Endothelial cell of umbilical vein (primary cell): ENCODE measurements around the gene MAPK6. TPM values are rescaled to one million over a fixed set of nuclear protein-coding genes. Genes with fewer than 3 reads are reported as not detected.
A peak's percentile ranks its signal among the peaks of the same experiment; 100 is the strongest.

ENCODE experiments used
- BruUV-seq: library from RNA; stranded (reverse); fragments of 400-500 nt; replicated peaks from 2 replicates; lab custom pipeline; 2021; lab: Mats Ljungman, UMichigan
- CTCF ChIA-PET: fragments of 300-600, 350-600 bp; sonication (Branson Sonifier 250); formaldehyde crosslinking; loops from one replicate; lab custom pipeline; 2021; ENCODE audit warnings: antibody characterized with exemption, inconsistent platforms; lab: Charles Lee
- POLR2A ChIA-PET: fragments of 300-600, 350-600 bp; sonication (Branson Sonifier 250); formaldehyde crosslinking; loops from one replicate; lab custom pipeline; 2021; ENCODE audit warnings: antibody characterized with exemption, inconsistent platforms; lab: Charles Lee
- DNase-seq: peaks from one replicate; pipeline ENCODE4 v3.0.0-alpha.2; 2011; ENCODE audit warnings: low read depth, low spot score
- FAIRE-seq: peaks from 2 replicates; lab custom pipeline; 2011; peaks lifted over from hg19 to GRCh38; lab: Jason Lieb, UNC
- H2AFZ ChIP-seq: 2 replicates; pipeline ENCODE4 v1.6.0; 2012; ENCODE audit warnings: low read depth, low read length, control low read depth, inconsistent platforms
- H3K27ac ChIP-seq: 2 replicates; pipeline ENCODE4 v1.5.1; 2011; ENCODE audit warnings: low read depth, mild to moderate bottlenecking, control low read depth, low read length, moderate library complexity; ENCODE audit not compliant: insufficient read depth
- H3K27me3 ChIP-seq, 2 experiments: 2 replicates each; pipeline versions ENCODE4 v1.6.0 to v1.6.1; 2011; ENCODE audit warnings: low read length in 2 of 2, mixed read lengths in 1 of 2; ENCODE audit not compliant: control insufficient read depth in 2 of 2, insufficient read depth in 2 of 2
- H3K36me3 ChIP-seq, 2 experiments: 2 replicates in 1 of 2; 3 replicates in 1 of 2; pipeline ENCODE4 v1.5.1; 2011; ENCODE audit warnings: low read length in 2 of 2, mild to moderate bottlenecking in 1 of 2, moderate library complexity in 1 of 2; ENCODE audit not compliant: control insufficient read depth in 2 of 2, insufficient read depth in 2 of 2; ENCODE audit errors: extremely low read depth in 1 of 2
- H3K4me1 ChIP-seq: 3 replicates; pipeline ENCODE4 v1.5.1; 2011; ENCODE audit warnings: mild to moderate bottlenecking, low read length; ENCODE audit not compliant: control insufficient read depth, insufficient read depth; ENCODE audit errors: extremely low read depth
- H3K4me2 ChIP-seq: 2 replicates; pipeline ENCODE4 v1.6.1; 2011; ENCODE audit warnings: low read length, control low read depth, mixed read lengths; ENCODE audit not compliant: insufficient read depth
- H3K4me3 ChIP-seq, 3 experiments: fragments of 200-600 bp in 1 of 3; sonication (generic), shearing (Covaris generic) in 1 of 3; replicated peaks in 1 of 3; 2 replicates each; pipeline ENCODE4 v1.5.1; 2011 to 2016; ENCODE audit warnings: control low read depth in 3 of 3, low read length in 3 of 3, mild to moderate bottlenecking in 2 of 3, inconsistent platforms in 1 of 3, low read depth in 1 of 3, moderate library complexity in 1 of 3; ENCODE audit not compliant: insufficient read depth in 1 of 3
- H3K79me2 ChIP-seq: 2 replicates; pipeline ENCODE4 v1.6.0; 2012; ENCODE audit warnings: low read length, inconsistent platforms; ENCODE audit not compliant: control insufficient read depth, insufficient read depth
- H3K9ac ChIP-seq: replicated peaks from 2 replicates; pipeline ENCODE3; 2011; ENCODE audit warnings: low read length, control low read depth; ENCODE audit not compliant: insufficient read depth; ENCODE audit errors: extremely low read depth
- H3K9me1 ChIP-seq: replicated peaks from 3 replicates; pipeline ENCODE4 v1.6.0; 2011; ENCODE audit warnings: mild to moderate bottlenecking, low read length; ENCODE audit not compliant: control insufficient read depth, insufficient read depth; ENCODE audit errors: extremely low read depth
- H3K9me3 ChIP-seq: replicated peaks from 2 replicates; pipeline ENCODE4 v1.5.1; 2012; ENCODE audit warnings: low read length, inconsistent platforms; ENCODE audit not compliant: control insufficient read depth, insufficient read depth
- H4K20me1 ChIP-seq: replicated peaks from 2 replicates; pipeline ENCODE3; 2011; ENCODE audit warnings: mild to moderate bottlenecking, low read length; ENCODE audit not compliant: control insufficient read depth, insufficient read depth; ENCODE audit errors: extremely low read depth
- CTCF ChIP-seq, 2 donors: IDR thresholded peaks; 1 replicate in 1 of 2; 2 replicates in 1 of 2; pipeline ENCODE4 v1.5.1; 2011; ENCODE audit warnings: low read length in 2 of 2, mild to moderate bottlenecking in 2 of 2, moderate library complexity in 2 of 2, control low read depth in 1 of 2, inconsistent platforms in 1 of 2, low read depth in 1 of 2; ENCODE audit not compliant: insufficient read depth in 1 of 2; ENCODE audit errors: extremely low read depth in 1 of 2
- EZH2 ChIP-seq: IDR thresholded peaks from 2 replicates; pipeline ENCODE4 v1.6.1; 2012; ENCODE audit warnings: borderline replicate concordance, low read depth, mild to moderate bottlenecking, moderate library complexity, low read length, inconsistent platforms; ENCODE audit not compliant: severe bottlenecking
- FOS ChIP-seq: IDR thresholded peaks from 2 replicates; pipeline ENCODE4 v1.6.1; 2011; ENCODE audit warnings: mild to moderate bottlenecking, low read length, moderate library complexity, borderline replicate concordance; ENCODE audit not compliant: insufficient read depth
- GATA2 ChIP-seq: IDR thresholded peaks from 2 replicates; pipeline ENCODE4 v1.7.0; 2011; ENCODE audit warnings: low read depth, mild to moderate bottlenecking, moderate library complexity, mixed read lengths, low read length; ENCODE audit not compliant: insufficient read length, insufficient read depth
- JUN ChIP-seq: IDR thresholded peaks from 2 replicates; pipeline ENCODE4 v1.6.1; 2011; ENCODE audit warnings: borderline replicate concordance, low read depth; ENCODE audit not compliant: insufficient read length, insufficient read depth
- MYC ChIP-seq: IDR thresholded peaks from one replicate; pipeline ENCODE4 v1.6.1; 2011; ENCODE audit warnings: mild to moderate bottlenecking, low read depth, low read length
- POLR2A ChIP-seq: IDR thresholded peaks from 2 replicates; pipeline ENCODE4 v1.6.1; 2012; ENCODE audit warnings: low read depth, mild to moderate bottlenecking, control low read depth, low read length
- POLR2AphosphoS5 ChIP-seq: IDR thresholded peaks from 2 replicates; pipeline ENCODE4 v1.6.1; 2012; ENCODE audit warnings: low read depth, mild to moderate bottlenecking, control low read depth, low read length, moderate library complexity; ENCODE audit not compliant: insufficient read depth
- dilution Hi-C: fragments of 300-500 bp; cut with MboI; formaldehyde crosslinking; loops from one replicate; pipeline ENCODE4 v1.15.0; 2019; ENCODE audit warnings: low sequenced_read_pairs; ENCODE audit not compliant: extremely low pct_ligation_motif_present
- intact Hi-C: fragments of 100-400 bp; cut with micrococcal nuclease; formaldehyde crosslinking; loops from one replicate; pipeline ENCODE4 v1.10.0; 2022
- polyA plus RNA-seq, 4 experiments: library from polyadenylated mRNA; depleted of rRNA in 3 of 4; stranded (reverse) in 3 of 4; unstranded in 1 of 4; fragments of >200 nt; gene quantifications; 2 replicates each; pipeline versions ENCODE4 v1.2.1 to v1.2.3, GENCODE V29; 2011 to 2012; ENCODE audit warnings: missing spikeins in 1 of 4
- total RNA-seq: library from RNA; stranded (reverse); gene quantifications from 2 replicates; pipeline ENCODE4 v1.2.3, GENCODE V29; 2021
- TF ChIP-seq, protein P1 (sequence below): IDR thresholded peaks from 2 replicates; pipeline ENCODE4 v1.6.1; 2011; ENCODE audit not compliant: insufficient read depth, insufficient read length

MAPK6 gene
- total and polyA plus RNA-seq, 2 donors (not counting 3 experiments of a cell fraction or from before 2014, with no cell fraction given) = 10.9 to 37.4 TPM

GRCh38 chr15:52019394-52020220 lies 588 bp downstream of the MAPK6 start:
- Histone ChIP-seq H3K27me3 (no peaks in the 10 kb centered on the region), H3K79me2 (peaks cover 46% of the 10 kb centered on the region), H2AFZ (peak overlapping the region; percentile 48), H3K27ac (peak overlapping the region; percentile 96), H3K36me3 (no peaks in the 10 kb centered on the region), H4K20me1 (no peaks in the 10 kb centered on the region), H3K9me1 (no peaks in the 10 kb centered on the region), H3K4me2 (peak overlapping the region; percentile 100), H3K4me3 (peak overlapping the region; percentile 73 to 99 (median 90)), H3K9ac (peak overlapping the region; percentile 99), H3K9me3 (no peaks in the 10 kb centered on the region), H3K4me1 (peaks cover 25% of the 10 kb centered on the region)
- dilution Hi-C loops (no loop called here), intact Hi-C loops (loop anchor here (1.0 to 2.0 kb wide), 6 partner anchors 13 to 121 kb away; no protein-coding TSS in a partner anchor)
- BruUV-seq = no TSS peak
- ChIA-PET POLR2A (interaction anchor here (1.1 to 1.4 kb wide), 2 partner anchors 12 to 38 kb away, joined by 3 to 4 read pairs; no protein-coding TSS in a partner anchor), CTCF (interaction anchor here (0.8 to 3.1 kb wide), 6 partner anchors 33 to 208 kb away, joined by 3 to 20 read pairs (median 4); partner anchors contain the start of gene LEO1)
- DNase-seq (peak; percentile 86), FAIRE-seq (peak; percentile 84)
- TF ChIP-seq FOS (peak; percentile 34), MYC (peak; percentile 24), POLR2AphosphoS5 (peak; percentile 65), JUN (no peak), GATA2 (no peak), CTCF (IDR thresholded peaks at IDR 0.05; ENCODE audit: extremely low read depth in 1 of 2, insufficient read depth in 1 of 2, low read depth in 1 of 2, low read length in 2 of 2) (no peak), POLR2A (peak; percentile 65), EZH2 (no peak)
- TF ChIP-seq, protein P1, sequence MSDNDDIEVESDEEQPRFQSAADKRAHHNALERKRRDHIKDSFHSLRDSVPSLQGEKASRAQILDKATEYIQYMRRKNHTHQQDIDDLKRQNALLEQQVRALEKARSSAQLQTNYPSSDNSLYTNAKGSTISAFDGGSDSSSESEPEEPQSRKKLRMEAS = peak; percentile 67
